AG09309 (cell line): Measurements from ENCODE around the gene CTH.

ENCODE experiments used
- DNase-seq: peaks from one replicate; pipeline ENCODE4 v3.0.0-alpha.2; 2010; ENCODE audit warnings: low read depth
- H3K4me3 ChIP-seq: 2 replicates; pipeline ENCODE4 v1.5.1; 2011; ENCODE audit warnings: mild to moderate bottlenecking, low read depth, low read length, moderate library complexity; ENCODE audit not compliant: control insufficient read depth
- TF ChIP-seq, protein P1 (sequence below): IDR thresholded peaks from 2 replicates; pipeline ENCODE4 v1.5.1; 2011; ENCODE audit warnings: mild to moderate bottlenecking, low read depth, low read length, inconsistent platforms; ENCODE audit not compliant: insufficient read depth, control insufficient read depth; ENCODE audit errors: missing control alignments

CTH gene

DNA sequence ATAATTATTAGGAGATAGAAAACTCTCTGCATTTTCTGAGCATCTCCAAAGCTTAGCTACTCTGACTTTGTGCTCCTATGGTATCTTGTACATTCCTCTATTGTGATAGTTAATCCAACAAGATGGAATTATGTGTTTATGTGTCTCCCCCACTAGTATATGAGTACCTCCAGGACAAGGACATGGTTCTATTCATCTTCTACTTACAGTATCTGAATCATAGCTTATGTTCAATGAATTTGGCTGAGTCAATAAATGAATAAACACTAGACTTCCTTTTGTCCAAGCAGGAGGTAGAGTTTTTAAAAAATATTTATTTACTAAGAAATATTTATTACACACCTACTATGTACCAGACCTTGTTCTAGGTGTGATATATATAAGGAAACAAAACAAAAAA is 18.4 kb upstream of the CTH start:
- H3K4me3 ChIP-seq: no peak overlapping the region
- DNase-seq: no peak
- TF ChIP-seq, protein P1, sequence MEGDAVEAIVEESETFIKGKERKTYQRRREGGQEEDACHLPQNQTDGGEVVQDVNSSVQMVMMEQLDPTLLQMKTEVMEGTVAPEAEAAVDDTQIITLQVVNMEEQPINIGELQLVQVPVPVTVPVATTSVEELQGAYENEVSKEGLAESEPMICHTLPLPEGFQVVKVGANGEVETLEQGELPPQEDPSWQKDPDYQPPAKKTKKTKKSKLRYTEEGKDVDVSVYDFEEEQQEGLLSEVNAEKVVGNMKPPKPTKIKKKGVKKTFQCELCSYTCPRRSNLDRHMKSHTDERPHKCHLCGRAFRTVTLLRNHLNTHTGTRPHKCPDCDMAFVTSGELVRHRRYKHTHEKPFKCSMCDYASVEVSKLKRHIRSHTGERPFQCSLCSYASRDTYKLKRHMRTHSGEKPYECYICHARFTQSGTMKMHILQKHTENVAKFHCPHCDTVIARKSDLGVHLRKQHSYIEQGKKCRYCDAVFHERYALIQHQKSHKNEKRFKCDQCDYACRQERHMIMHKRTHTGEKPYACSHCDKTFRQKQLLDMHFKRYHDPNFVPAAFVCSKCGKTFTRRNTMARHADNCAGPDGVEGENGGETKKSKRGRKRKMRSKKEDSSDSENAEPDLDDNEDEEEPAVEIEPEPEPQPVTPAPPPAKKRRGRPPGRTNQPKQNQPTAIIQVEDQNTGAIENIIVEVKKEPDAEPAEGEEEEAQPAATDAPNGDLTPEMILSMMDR: no peak

DNA sequence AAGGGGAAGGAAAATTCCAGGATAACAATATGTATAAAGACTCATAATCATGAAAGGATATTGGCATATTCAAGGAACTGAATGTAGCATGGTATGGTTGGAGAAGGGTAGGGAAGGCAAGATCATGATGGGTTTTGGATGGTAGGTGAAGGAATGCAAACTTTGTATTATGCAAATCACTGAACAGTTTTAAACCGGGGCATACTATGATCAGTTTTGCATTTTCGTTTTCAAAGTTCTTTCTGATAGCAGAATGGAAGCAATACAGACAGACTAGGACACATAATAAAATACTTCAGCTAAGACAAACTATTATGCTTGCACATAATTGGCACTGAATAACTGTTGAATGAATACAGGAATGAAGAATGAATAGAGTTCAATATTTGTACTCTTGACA is 14.5 kb upstream of the CTH start:
- no peak for DNase-seq
- no peak overlapping the region for H3K4me3 ChIP-seq
- TF ChIP-seq, protein P1: no peak

DNA sequence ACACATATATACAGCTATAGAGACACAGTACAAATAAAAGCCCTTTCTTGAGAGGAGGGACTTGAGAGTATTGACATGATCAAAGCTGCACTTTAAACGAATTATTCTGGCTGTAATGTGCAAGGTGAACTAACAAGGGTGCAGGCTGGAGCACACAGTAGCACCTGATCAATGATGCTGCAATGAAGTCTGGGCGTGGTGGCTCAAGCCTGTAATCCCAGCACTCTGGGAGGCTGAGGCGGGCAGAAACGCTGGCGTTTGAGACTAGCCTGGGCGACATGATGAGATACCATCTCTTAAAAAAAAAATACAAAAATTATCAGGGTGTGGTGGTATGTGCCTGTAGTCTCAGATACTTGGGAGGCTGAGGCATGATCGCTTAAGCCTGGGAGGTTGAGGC is 14.1 kb upstream of the CTH start:
- TF ChIP-seq, protein P1: no peak
- no peak overlapping the region for H3K4me3 ChIP-seq
- DNase-seq: no peak

DNA sequence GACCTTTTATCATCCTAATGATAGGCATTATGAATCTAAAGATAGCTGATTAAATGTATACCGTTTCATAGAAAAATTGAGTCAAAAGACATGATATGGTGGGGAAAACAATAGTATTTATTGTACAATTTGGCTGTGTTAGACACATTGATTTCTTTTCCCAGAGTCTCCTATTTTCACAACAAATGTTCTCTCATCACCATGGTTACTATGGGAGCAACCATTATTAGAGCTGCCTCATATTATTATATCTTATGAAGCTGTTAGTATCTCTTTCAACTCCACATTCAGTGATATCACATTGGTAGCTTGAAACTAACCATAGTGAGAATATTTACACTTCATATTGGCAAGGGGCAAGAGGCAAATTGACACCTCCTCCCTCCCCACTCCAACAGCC is 10.7 kb upstream of the CTH start:
- TF ChIP-seq, protein P1: no peak
- no peak overlapping the region for H3K4me3 ChIP-seq

DNA sequence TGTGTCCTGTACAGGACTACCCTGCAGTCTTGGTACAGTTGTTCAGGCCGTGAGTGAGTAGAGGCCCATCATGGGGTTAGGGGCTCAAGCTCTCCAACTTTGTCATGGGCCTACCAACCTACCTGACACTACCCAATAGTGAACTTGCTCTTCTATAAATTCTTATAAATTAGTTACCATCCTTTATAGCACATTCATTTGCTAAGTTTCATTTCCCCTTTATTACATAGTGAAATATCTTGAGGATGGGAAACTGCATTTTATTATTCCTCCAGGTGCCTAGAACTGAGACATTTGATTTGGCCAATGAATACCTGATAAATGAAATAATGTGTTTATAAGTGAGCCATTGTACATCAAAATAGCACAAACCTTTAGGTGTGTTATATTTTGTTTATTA is 9.1 kb upstream of the CTH start:
- H3K4me3 ChIP-seq: no peak overlapping the region
- TF ChIP-seq, protein P1: no peak
- no peak for DNase-seq

More for the DNA sequence above, 10.7 kb upstream of the CTH start:
- DNase-seq: no peak

DNA sequence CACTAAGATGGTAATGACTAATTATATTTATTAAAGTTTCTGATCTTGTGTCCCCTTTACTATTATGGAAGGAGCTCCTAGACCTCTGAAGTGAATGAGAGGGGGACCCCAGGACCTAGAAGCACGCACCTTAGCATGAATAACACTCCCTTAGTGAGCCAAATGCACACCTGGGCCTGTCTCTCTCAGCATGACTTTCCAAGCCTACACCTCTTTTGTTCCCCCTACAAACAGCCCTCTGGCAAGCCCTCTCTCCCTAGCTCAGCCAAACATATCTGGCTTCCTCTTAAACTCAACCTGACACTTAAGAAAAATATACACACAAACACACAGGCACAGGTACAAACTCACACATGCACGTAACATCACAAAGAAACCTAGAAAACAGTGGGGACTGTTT is 7.3 kb upstream of the CTH start:
- no peak for DNase-seq
- H3K4me3 ChIP-seq: no peak overlapping the region
- TF ChIP-seq, protein P1: no peak
